GM18909 (cell line): Measurements from ENCODE around the gene GLYAT.
"Not testable (repeated sequence)": the region's sequence is repeated elsewhere in the genome, so short reads cannot be mapped to it uniquely, and the experiment has no call there.

Experiments
- ATAC-seq: cut with Tn5 transposase; IDR thresholded peaks from one replicate; pipeline ENCODE4 v1.9.1; 2021; ENCODE audit warnings: mild to moderate bottlenecking; ENCODE audit not compliant: unreplicated experiment, poor library complexity

Gene GLYAT

DNA sequence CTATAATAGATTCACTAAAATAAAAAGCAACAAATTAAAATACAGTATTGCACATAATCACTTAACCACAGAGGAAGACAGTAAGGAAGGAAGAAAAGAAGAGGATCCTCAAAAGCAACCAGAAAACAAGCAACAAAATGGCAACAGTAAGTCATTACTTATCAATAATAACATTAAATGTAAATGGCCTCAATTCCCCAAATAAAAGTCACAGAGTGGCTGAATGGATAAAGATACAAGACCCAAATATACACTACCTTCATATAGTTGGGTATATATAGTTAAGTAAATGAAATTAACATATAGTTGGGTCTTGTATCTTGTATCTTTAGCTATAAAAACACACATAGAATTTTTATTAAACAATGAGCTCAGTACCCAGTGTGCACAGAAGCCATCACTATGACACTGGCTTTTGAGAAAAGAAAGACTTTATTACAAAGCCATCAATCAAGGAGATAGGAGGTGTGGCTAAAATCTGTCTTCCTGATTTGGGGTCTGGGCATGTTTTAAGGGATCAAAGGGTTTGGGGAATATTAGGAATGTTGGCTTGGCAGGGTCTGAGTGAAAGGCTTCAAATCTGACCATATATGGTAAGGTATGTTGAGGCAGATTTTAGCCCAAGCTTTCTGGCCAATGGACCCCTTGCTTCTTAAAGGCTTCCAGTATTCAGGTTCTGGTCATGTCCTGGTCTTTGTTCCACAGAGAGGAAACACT lies 13.4 kb upstream of the GLYAT start:
- no peak for ATAC-seq

DNA sequence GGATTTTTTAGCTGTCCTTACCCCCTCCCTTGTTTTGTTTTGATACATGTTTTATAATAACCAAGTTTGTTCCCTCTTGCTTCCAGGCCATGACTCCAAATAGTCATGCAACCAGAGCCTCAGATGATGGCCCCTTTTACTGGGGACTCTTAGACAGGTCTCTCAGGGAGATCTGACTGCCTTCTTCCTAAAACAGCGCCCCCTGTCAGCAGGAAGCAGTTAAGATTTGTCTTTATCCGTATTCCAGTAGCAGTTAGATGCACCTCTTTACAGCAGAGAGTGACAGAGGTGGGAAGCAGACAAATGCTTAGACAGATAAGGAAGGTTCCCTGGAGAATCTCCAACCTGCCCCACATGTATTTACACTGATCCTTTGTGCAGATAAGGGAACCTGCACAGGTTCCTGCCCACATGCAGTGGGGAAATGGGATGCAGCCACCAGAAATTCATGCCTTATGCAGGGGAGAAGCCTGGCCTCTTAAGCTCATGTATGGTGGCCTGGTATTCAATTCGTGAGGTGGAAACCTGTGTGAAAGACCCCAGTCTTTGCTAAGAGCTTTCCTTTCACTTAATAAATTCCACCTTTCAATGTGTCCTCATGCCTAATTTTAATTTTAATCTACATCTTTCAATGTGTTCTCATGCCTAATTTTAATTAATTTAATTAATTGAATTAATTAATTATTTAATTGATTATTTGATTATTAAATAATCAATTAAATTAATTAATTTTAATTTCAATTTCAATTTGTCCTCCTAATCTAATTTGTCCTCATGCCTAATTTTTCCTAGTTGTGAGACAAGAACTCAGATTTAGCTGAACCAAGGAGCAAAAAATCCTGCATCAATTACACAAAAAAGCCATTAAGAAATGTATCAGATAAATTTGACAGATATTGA lies 11.5 kb upstream of the GLYAT start:
- ATAC-seq: no peak

DNA sequence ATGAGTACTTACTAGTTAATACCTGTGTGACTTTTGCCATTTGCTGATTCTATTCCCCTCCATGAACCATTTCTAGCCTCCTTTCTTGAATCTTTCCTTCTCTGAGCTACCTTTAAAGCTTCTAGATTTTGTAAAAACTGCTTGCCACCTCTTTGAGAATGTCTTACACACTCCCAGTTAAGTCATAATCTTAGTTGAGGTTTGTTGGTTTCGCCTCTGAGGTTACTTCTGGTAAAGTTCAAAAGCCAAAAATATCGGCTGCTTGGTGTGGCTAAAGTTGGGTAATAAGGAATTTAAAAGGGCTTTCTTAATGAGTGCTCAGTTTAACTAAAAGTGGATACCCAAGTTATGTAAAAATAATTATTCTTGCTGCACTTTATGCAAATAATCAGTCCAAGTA lies 10.4 kb upstream of the GLYAT start:
- no peak for ATAC-seq

DNA sequence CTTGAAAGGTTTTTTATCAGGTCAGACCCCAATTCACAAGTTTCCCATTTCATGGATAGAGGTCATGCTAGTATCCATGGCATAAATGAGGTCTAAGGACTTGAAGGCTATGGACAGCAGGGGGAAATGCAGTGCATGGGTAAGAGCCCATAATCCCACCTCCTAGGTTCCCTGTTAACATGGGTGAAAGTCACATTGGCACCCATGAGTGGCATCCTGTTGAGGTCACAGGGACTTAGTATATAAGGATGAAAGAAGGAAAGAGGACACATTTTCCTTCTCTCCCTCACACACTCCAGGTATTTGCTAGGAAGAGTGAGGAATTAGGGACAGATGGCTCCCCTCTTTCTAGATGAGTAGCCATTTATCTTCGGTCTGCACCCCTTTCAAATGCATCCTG lies 9.4 kb upstream of the GLYAT start:
- no peak for ATAC-seq

DNA sequence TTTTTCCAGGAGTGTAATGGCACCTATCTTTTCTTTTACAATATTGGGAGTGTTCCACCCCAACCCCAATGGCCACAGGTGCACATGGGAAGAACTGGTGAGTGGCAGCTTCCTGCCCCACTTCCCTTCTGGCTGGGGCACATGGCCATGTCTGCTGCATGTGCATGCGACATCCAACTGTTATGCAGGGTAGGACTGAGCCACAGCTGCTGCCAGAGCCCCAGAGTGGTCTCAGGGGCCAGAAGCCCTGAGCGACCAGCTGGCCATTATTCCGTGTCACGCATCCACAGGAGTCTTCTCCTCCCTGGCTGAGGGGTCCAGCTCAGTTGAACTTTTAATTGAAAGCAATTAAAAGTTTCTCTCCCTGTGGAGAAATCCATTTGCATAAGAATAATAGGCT lies 8.7 kb upstream of the GLYAT start:
- no peak for ATAC-seq

DNA sequence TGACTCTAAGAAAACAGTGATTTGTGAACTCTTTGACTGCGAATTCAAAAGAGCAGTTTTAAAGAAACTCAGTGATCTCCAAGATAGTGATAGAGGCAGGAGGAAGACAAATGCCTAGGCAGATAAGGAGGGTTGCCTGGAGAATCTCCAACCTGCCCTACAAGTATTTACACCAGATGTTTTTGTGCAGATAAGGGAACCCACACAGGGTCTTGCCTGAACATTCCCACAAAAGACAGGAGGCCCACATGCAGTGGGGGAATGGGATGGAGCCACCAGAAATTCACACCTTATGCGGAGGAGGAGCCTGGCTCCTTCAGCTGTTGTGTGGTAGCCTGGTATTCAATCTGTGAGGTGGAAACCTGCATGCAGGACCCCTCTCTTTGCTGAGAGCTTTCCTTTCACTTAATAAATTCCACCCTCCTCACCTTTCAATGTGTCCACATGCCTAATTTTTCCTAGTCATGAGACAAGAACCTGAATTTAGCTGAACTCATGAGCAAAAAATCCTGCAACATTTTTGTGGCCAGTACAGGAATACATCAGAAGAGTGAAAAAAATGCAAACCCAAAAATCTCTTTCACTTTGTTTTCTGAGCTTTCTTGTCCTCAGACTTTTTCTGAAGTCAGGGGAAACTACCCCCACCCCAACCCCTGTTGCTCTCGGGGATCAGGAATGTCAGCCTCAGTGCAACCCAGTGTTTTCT lies 8.1 kb upstream of the GLYAT start:
- no peak for ATAC-seq

DNA sequence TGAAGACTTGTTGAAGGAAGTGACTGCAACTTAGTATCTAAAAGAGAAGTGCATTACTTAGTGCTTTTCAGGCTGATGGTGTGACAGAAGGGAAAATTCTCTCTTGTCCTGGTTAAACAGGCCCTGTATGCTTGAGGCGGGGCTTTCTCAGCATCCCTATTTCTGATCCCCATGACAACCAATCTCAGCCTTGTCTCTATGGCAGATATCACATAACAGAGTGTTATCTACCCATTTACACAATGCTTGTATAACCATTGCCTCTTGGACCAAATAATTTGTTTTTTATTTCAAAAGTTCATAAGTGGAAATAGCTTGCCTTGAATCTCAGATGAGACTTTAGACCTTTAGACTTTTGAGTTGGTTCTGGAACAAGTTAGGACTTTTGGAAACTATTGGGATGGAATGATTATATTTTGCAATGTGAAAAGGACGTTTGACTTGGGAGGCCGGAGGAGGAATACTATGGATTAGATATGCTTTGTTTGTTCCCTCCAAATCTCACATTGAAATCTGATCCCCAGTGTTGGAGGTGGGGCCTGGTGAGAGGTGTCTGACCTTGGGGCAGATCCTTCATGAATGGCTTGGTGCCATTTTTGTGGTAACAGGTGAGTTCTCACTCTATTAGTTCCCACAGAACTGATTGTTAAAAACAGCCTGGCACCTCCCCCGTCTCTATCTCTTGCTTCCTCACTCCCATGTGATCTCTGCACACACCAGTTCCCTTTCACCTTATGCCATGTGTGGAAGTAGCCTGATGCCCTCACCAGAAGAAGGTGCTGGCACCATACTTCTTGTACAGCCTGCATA lies 3.1 kb upstream of the GLYAT start:
- ATAC-seq: no peak

DNA sequence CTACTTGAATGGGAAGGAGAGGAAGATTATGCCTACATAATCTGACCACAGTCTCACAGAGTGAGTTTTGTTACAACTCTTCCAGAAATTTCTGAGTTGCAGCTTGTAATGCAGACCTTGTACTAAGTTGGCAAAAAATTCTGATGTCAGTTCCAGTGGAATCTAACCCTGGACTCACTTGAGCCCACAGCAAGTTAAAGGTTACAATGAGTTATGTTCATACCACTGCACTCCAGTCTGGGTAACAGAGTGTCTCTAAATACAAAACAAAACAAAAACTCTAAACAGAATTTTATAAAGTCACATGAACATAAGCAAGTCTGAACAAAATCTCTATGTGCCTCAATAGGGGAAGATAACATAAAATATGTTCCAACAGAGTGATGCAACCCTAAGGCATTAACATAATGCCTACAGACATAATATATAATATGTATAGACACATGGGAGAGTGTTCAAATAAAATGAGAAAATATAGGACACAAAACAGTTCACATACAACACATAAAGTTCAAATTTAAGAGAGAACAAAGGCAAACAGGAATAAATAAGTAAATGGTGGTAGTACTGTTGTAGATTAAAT lies 1.1 kb downstream of the GLYAT start:
- ATAC-seq: no peak

DNA sequence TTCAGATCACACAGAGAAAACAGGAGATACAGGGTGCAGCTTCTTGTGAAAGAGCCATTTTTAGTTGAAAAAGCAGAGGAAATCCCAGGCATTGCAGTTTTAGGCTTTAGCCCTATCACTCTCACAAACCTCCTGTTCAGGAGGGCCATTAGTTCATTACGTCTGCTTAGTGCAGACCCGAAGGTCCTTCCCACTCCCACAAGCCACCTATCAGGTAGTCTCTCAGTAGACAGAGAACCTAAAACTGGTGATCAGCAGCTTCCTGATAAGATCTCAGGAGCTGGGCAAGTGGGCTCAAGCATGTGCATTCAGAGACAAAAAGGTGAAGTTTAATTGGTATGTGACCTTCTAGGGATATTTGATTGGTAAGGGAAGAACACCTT lies 4.3 kb downstream of the GLYAT start:
- ATAC-seq: no peak

DNA sequence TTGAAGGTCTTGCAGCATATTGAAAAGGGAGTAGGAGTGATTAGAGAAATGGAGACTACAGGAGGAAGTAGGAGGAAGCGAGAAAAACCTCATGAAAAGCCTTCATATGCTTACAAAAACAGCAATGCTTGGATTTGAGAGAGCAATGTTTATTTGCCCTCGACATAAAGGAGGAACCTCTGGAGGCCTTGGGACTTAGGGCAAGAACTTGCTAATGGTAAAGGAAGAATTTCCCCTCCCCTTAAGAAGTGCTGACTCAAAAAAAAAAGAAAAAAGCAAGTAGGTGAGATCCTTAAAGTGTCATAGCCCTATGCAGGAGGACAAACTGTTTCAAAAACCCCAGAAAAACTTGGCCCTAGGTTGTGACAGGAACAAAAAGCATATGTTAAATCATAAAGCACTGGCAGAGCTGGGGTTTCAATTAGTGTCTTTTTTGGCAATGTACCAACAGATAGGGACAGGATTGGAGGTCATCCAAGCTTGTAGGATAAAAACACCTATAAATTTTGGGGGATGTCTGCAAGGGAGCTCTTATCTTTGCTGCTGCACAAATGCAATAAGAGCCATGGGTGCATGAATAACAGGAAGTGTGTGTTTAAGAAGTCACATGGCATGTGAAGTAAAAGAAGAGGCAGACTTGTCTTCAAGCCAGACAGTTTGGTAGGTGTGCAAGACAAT lies 4.9 kb downstream of the GLYAT start:
- ATAC-seq: no peak

DNA sequence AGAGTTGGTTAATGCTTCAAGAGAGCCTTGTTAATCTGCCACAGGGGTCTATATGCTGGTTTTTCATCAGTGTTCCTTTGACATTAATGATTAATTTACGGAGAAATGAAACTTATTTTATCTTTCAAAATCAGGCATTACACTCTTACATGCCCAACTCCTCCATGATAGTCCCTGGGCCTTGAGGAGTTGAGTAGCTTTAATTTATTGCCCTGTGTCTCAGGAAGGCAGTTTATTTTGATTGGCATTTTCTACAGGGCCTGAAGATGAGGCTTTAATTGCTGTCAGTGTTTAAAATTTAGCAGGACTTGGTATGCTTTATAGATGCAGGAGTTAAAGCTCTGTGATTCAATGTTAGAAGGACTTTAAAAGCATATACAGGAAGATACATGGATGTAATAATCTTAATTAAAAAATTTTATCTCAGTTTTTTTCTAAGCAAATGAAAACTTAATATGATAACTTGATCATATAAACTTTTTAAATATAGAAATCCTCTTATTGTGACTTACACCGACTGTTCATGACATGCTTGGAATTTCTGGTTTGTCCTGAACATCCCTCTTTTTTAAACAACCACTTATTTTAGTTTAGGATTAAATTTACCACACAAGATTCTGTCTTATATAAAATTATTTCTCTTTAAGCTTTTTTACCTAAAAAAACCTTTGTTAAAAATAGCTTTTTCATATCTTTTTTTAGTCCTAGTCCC lies 12.2 kb downstream of the GLYAT start:
- ATAC-seq: no peak

DNA sequence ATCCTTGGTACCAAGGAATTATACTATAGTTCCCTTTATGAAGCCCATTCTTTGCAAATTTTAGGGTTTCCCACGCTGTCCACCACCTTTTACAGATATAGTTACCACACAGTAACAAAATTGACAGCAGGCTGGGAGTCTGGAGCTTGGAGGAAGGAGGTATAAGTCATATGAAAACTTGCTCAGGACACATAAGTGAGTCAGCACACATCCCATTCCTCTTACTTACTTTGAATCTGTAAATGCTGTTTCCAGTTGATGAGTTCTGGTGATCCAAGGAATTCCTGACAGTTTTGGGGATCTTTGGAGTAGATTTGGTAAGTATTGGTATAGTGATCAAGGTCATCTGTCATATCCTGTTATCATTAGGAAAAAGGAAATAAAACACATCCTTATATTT lies 19.2 kb downstream of the GLYAT start:
- ATAC-seq: no peak

DNA sequence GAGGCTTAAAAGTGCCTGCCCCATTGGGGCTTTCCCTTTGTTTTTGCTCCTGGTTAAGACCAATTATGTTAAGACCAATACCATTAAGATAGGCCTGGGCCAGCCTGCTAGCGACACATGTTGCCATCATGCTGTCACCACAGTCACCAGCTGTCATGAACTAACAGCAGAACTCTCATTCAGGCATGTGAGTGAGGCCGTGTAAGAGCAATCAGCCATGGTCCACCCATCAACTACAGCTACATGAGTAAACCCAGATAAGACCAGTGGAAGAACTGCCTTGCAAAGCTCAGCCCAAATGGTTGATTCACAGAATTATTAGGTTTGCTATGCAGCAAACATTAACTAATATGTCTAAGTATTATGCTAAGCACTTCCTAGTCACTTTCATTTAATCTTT lies 19.9 kb downstream of the GLYAT start:
- ATAC-seq: no peak

DNA sequence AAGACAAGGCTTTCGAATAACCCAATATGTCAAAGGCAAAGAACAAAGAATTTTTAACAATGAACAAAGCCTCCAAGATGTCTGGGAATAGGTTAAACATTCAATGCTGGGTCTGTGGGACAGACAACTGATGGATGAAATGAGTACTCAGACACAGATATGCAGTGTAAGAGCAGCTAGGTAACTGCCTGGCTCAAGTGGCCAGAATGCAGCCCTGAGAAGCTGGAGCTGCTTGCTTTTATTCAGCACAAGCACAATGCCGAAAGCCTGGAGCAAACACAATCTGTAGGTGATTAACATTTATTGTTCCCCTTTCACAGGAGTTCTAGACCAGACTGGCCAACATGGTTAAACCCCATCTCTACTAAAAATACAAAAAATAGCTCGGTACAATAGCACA lies 24.0 kb downstream of the GLYAT start:
- no peak for ATAC-seq

DNA sequence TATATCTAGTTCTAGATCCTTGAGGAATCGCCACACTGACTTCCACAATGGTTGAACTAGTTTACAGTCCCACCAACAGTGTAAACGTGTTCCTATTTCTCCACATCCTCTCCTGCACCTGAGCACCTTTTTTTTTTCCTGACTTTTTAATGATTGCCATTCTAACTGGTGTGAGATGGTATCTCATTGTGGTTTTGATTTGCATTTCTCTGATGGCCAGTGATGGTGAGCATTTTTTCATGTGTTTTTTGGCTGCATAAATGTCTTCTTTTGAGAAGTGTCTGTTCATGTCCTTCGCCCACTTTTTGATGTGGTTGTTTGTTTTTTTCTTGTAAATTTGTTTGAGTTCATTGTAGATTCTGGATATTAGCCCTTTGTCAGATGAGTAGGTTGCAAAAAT lies 34.9 kb downstream of the GLYAT start:
- ATAC-seq: not testable (repeated sequence)

DNA sequence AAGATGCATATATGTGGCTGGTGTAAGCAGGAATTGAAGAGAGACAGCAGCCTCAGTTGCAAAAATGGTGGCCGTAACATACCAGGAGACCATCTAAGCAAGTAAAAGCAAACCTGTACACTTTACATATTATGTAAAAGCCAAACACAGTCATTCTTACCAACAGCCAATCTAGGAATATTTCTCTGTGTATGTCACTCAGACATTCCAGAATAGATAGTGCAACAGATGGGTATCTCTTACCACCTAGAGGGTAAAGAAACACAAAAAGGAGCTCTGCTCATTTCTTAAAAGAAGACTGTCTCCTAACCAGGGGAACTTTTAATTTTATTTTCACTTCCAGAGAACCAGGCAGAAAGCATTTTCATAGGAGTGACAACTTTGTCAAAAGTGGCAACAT lies 38.7 kb downstream of the GLYAT start:
- ATAC-seq: no peak

DNA sequence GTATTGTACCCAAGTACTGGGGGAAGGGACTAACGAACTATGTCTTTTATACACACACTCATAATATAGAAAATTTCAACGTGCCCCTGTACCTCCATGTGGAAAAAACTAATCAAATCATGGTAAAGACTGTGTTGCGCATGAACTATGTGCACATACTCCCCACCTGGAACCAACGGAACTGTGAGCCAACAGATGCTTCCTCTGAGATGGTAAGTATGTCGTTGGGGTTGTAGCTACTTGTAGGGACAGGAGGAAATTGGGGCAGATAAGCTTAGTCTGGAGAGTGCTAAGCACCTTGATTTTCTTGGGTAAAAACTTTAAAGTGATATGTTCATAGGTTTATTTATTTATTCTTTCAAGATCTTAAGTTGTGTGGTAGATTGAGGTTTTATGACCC lies 40.1 kb downstream of the GLYAT start:
- no peak for ATAC-seq

DNA sequence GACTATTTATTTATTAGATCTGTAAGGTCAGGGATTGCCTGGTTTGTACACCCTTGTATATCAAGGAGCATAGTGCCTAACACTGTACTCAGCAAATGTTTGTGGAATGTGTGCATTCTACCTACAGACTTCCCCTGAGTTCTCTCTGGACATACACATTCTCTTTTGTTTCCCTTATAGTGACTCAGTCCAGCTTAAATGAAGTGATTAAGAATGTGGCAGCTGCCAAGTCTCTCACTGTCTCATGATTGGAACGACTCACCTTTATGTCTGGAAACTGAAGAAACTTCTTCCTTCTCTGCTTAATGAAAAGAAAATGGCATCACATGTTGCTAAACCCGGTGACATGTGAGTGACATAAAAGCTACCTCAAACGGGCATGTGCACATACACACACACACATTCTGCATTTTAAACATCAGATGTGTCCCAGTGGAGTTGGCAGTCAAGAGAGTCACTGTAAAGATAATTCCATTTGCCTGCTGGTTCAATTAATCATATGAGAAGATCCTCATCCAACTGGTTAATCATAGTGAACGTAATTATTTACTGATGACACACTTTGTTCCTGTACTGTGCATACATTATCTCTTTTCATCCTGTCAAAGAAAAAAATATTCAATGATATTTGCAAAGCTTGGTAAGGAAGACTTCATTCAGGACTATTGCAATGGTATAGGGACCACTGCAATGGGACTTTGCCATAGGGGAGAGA lies 42.8 kb downstream of the GLYAT start:
- ATAC-seq: no peak
